Lower leg skin (tissue), 3 donors: Measurements from ENCODE around the gene SLC41A3.

Experiments
- CTCF ChIP-seq, 3 donors: fragments of 450-650 bp; IDR thresholded peaks; one replicate each; pipeline ENCODE4 v1.5.1; 2016; ENCODE audit warnings: antibody characterized with exemption in 3 of 3, mild to moderate bottlenecking in 3 of 3, moderate library complexity in 2 of 3
- POLR2A ChIP-seq, 2 donors: fragments of 450-650 bp; IDR thresholded peaks; one replicate each; pipeline ENCODE4 v1.6.1; 2016 to 2017; ENCODE audit warnings: antibody characterized with exemption in 2 of 2, mild to moderate bottlenecking in 1 of 2, moderate library complexity in 1 of 2

GRCh38 chr3:126114443-126115386 is 30.8 kb upstream of the SLC41A3 start:
- TF ChIP-seq POLR2A (IDR thresholded peaks at IDR 0.05) (no peak), CTCF (IDR thresholded peaks at IDR 0.05) (no peak)
